Epithelial cell of prostate (primary cell): Measurements from ENCODE around the gene RFLNA.

Source experiments
- DNase-seq: peaks from one replicate; pipeline ENCODE4 v3.0.0-alpha.2; 2011; ENCODE audit warnings: low read depth, low spot score
- H3K27ac ChIP-seq: fragments of 450-650 bp; 2 replicates; pipeline ENCODE4 v1.5.1; 2017; ENCODE audit warnings: mild to moderate bottlenecking

RFLNA gene

GRCh38 chr12:124352257-124352656, 57.4 kb downstream of the RFLNA start:
- DNase-seq, result no peak
- H3K27ac ChIP-seq, result no peak overlapping the region

GRCh38 chr12:124352839-124353238, 57.9 kb downstream of the RFLNA start:
- DNase-seq, result no peak
- H3K27ac ChIP-seq, result no peak overlapping the region

GRCh38 chr12:124354400-124354799, 59.5 kb downstream of the RFLNA start:
- DNase-seq, result no peak

GRCh38 chr12:124356221-124356620, 61.3 kb downstream of the RFLNA start:
- no peak for DNase-seq
- H3K27ac ChIP-seq, result no peak overlapping the region

More at GRCh38 chr12:124354400-124354799, 59.5 kb downstream of the RFLNA start:
- H3K27ac ChIP-seq, result no peak overlapping the region

GRCh38 chr12:124357616-124358015, 62.7 kb downstream of the RFLNA start:
- no peak for DNase-seq
- no peak overlapping the region for H3K27ac ChIP-seq

GRCh38 chr12:124358572-124358971, 63.7 kb downstream of the RFLNA start:
- H3K27ac ChIP-seq, result no peak overlapping the region
- no peak for DNase-seq

GRCh38 chr12:124359671-124360581, 65.0 kb downstream of the RFLNA start:
- no peak for DNase-seq
- no peak overlapping the region for H3K27ac ChIP-seq

- H3K27ac ChIP-seq, result no peak overlapping the region
Observed at GRCh38 chr12:124361074-124361970, 66.4 kb downstream of the RFLNA start.

GRCh38 chr12:124361996-124362395, 67.1 kb downstream of the RFLNA start:
- no peak overlapping the region for H3K27ac ChIP-seq
- no peak for DNase-seq

More at GRCh38 chr12:124361074-124361970, 66.4 kb downstream of the RFLNA start:
- no peak for DNase-seq

- DNase-seq, result no peak
- no peak overlapping the region for H3K27ac ChIP-seq
Observed at GRCh38 chr12:124363353-124363965, 68.6 kb downstream of the RFLNA start.

- no peak overlapping the region for H3K27ac ChIP-seq
- DNase-seq, result no peak
Observed at GRCh38 chr12:124364543-124364942, 69.7 kb downstream of the RFLNA start.
